A549 (cell line): ENCODE measurements around the gene SORL1. TPM values are rescaled to one million over a fixed set of nuclear protein-coding genes. Genes with fewer than 3 reads are reported as not detected.

Source experiments
- ATAC-seq, 2 experiments: fragments of 200-7000 bp in 1 of 2; fragments of >200 bp in 1 of 2; cut with Nextera tagmentation in 1 of 2; cut with Tn5 transposase in 1 of 2; 3 replicates each; pipeline versions ENCODE4 v1.8.0 to v1.9.1; 2018 to 2020; ENCODE audit warnings: mild to moderate bottlenecking in 1 of 2, moderate library complexity in 1 of 2
- CTCF ChIA-PET: fragments of 300-600 bp; sonication (Branson Sonifier 250); formaldehyde crosslinking; extraction: SDS; loops from one replicate; lab custom pipeline; 2021; ENCODE audit warnings: antibody characterized with exemption, inconsistent platforms; lab: Yijun Ruan, JAX
- POLR2A ChIA-PET: fragments of 350-600 bp; formaldehyde crosslinking; extraction: SDS; loops from one replicate; lab custom pipeline; 2021; ENCODE audit warnings: antibody characterized with exemption, inconsistent platforms; lab: Yijun Ruan, JAX
- DNase-seq, 2 experiments: peaks; one replicate each; pipeline versions ENCODE4 v3.0.0 to v3.0.0-alpha.2; 2011 to 2016; ENCODE audit warnings: low read depth in 1 of 2, low spot score in 1 of 2
- FAIRE-seq: peaks from 2 replicates; lab custom pipeline; 2011; peaks lifted over from hg19 to GRCh38; lab: Jason Lieb, UNC
- H3K27ac ChIP-seq, 2 experiments: fragments of >200 bp; sonication (Bioruptor Twin); formaldehyde crosslinking; 3 replicates each; pipeline ENCODE4 v1.5.1; 2016 to 2017
- H3K4me1 ChIP-seq: fragments of >200 bp; sonication (Bioruptor Twin); formaldehyde crosslinking; 3 replicates; pipeline ENCODE4 v1.6.1; 2016
- H3K4me2 ChIP-seq: fragments of >200 bp; sonication (Bioruptor Twin); formaldehyde crosslinking; 3 replicates; pipeline ENCODE4 v1.6.1; 2016
- H3K4me3 ChIP-seq: fragments of >200 bp; sonication (Bioruptor Twin); formaldehyde crosslinking; 3 replicates; pipeline ENCODE4 v1.5.1; 2016
- H3K9me3 ChIP-seq: fragments of >200 bp; sonication (Bioruptor Twin); formaldehyde crosslinking; 3 replicates; pipeline ENCODE4 v1.6.1; 2016
- BHLHE40 ChIP-seq: IDR thresholded peaks from 2 replicates; pipeline ENCODE4 v1.6.1; 2012; ENCODE audit warnings: low read depth, low read length, inconsistent platforms
- CBX8 ChIP-seq: fragments of 200-600 bp; sonication (generic); IDR thresholded peaks from 2 replicates; pipeline ENCODE4 v1.6.1; 2016
- CEBPB ChIP-seq, 2 experiments: fragments of >200 bp in 1 of 2; sonication (Bioruptor Twin) in 1 of 2; formaldehyde crosslinking in 1 of 2; IDR thresholded peaks; 2 replicates each; pipeline ENCODE4 v1.6.1; 2012 to 2016
- CHD2 ChIP-seq: fragments of 150-350 bp; IDR thresholded peaks from 2 replicates; pipeline ENCODE4 v1.6.1; 2014; ENCODE audit warnings: low read length; ENCODE audit not compliant: partially characterized antibody
- CHD4 ChIP-seq: fragments of 200-600 bp; sonication (generic); IDR thresholded peaks from 2 replicates; pipeline ENCODE4 v1.6.1; 2016; ENCODE audit warnings: antibody characterized with exemption, mild to moderate bottlenecking, borderline replicate concordance
- HEYL ChIP-seq: fragments of 250-450 bp; sonication (Bioruptor Pico); IDR thresholded peaks from 2 replicates; pipeline ENCODE4 v1.8.0; 2021; ENCODE audit warnings: mild to moderate bottlenecking, moderate library complexity
- JUN ChIP-seq, 2 experiments: fragments of >200 bp; sonication (Bioruptor Twin); formaldehyde crosslinking; IDR thresholded peaks; 2 replicates in 1 of 2; 3 replicates in 1 of 2; pipeline ENCODE4 v1.6.1; 2016 to 2017
- JUNB ChIP-seq: fragments of >200 bp; sonication (Bioruptor Twin); formaldehyde crosslinking; IDR thresholded peaks from 2 replicates; pipeline ENCODE4 v1.6.1; 2016
- KDM1A ChIP-seq: fragments of 200-600 bp; sonication (generic); IDR thresholded peaks from 2 replicates; pipeline ENCODE4 v1.6.1; 2016; ENCODE audit warnings: low read depth, mild to moderate bottlenecking
- MAFK ChIP-seq: fragments of 450-650 bp; IDR thresholded peaks from 2 replicates; pipeline ENCODE4 v1.6.1; 2014; ENCODE audit not compliant: partially characterized antibody
- MAZ ChIP-seq: fragments of 150-350 bp; IDR thresholded peaks from 2 replicates; pipeline ENCODE4 v1.6.1; 2014; ENCODE audit warnings: antibody characterized with exemption, low read depth, low read length, borderline replicate concordance
- MYC ChIP-seq: IDR thresholded peaks from 2 replicates; pipeline ENCODE4 v1.6.1; 2012; ENCODE audit warnings: mild to moderate bottlenecking, inconsistent platforms, low read length, improper control_type of control experiment, borderline replicate concordance
- PHF8 ChIP-seq: fragments of 200-600 bp; sonication (generic); IDR thresholded peaks from 2 replicates; pipeline ENCODE4 v1.6.1; 2016; ENCODE audit warnings: low read depth, mild to moderate bottlenecking, antibody characterized with exemption, moderate library complexity, borderline replicate concordance
- RAD21 ChIP-seq, 2 experiments: fragments of >200 bp in 1 of 2; sonication (Bioruptor Twin) in 1 of 2; formaldehyde crosslinking in 1 of 2; IDR thresholded peaks in 1 of 2; conservative IDR thresholded peaks in 1 of 2; 2 replicates in 1 of 2; 3 replicates in 1 of 2; pipeline ENCODE4 v1.6.1; 2012 to 2018; ENCODE audit warnings: inconsistent platforms in 1 of 2
- RCOR1 ChIP-seq: fragments of 150-350 bp; IDR thresholded peaks from 2 replicates; pipeline ENCODE4 v1.6.1; 2014; ENCODE audit warnings: antibody characterized with exemption, low read length, low read depth
- RFX5 ChIP-seq: fragments of 450-650 bp; IDR thresholded peaks from 2 replicates; pipeline ENCODE4 v1.7.1; 2014; ENCODE audit warnings: antibody characterized with exemption, mild to moderate bottlenecking, moderate library complexity
- ZC3H11A ChIP-seq: fragments of 450-650 bp; IDR thresholded peaks from 2 replicates; pipeline ENCODE4 v1.6.1; 2014; ENCODE audit warnings: antibody characterized with exemption, mild to moderate bottlenecking
- WGBS: methylation state at CpG from one replicate; pipeline ENCODE4 v1.1.6; 2017; ENCODE audit errors: missing lambda C conversion rate; 5-methylcytosine and 5-hydroxymethylcytosine counted together
- polyA plus RNA-seq, 4 experiments: library from polyadenylated mRNA; depleted of rRNA in 3 of 4; stranded (reverse); fragments of >200 nt; fragmentation: RNase III in 1 of 4; extraction: RNeasy Plus Mini Kit Qiagen cat#74134 plus additional on column Dnase treatment in 1 of 4; gene quantifications; 2 replicates in 3 of 4; 3 replicates in 1 of 4; pipeline ENCODE4 v1.2.3, GENCODE V29; 2011 to 2017
- TF ChIP-seq, protein P1 (sequence below): IDR thresholded peaks from 2 replicates; pipeline ENCODE4 v1.6.1; 2012; ENCODE audit warnings: low read depth, borderline replicate concordance
- TF ChIP-seq, protein P2 (sequence below): fragments of 200-600 bp; sonication (generic); IDR thresholded peaks from 2 replicates; pipeline ENCODE4 v1.6.1; 2016; ENCODE audit warnings: antibody characterized with exemption, mild to moderate bottlenecking, moderate library complexity
- TF ChIP-seq, protein P3 (sequence below): fragments of 450-650 bp; IDR thresholded peaks from 2 replicates; pipeline ENCODE4 v1.6.1; 2014; ENCODE audit warnings: antibody characterized with exemption

The SORL1 gene
- polyA plus RNA-seq, 2 of the 4 experiments (the other 2 are of a cell fraction) = 0.45 to 3.8 TPM

DNA sequence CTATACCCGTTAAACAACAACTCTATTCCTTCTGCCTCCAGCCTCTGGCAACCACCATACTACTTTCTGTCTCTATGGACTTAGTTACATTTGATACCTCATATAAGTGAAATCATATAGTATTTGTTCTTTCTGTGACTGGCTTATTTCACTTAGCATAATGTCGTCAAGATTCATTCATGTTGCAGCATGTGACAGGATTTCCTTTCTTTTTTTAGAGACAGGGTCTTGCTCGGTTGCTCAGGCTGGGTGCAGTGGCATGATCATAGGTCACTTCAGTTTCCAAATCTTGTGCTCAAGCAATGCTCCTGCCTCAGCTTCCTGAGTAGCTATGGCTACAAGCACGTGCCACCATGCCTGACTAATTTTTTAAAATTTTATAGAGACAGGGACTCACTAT lies 29.4 kb upstream of the SORL1 start (continued):
- TF ChIP-seq, protein P1, sequence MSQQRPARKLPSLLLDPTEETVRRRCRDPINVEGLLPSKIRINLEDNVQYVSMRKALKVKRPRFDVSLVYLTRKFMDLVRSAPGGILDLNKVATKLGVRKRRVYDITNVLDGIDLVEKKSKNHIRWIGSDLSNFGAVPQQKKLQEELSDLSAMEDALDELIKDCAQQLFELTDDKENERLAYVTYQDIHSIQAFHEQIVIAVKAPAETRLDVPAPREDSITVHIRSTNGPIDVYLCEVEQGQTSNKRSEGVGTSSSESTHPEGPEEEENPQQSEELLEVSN = no peak
- no peak for TF ChIP-seq MYC

DNA sequence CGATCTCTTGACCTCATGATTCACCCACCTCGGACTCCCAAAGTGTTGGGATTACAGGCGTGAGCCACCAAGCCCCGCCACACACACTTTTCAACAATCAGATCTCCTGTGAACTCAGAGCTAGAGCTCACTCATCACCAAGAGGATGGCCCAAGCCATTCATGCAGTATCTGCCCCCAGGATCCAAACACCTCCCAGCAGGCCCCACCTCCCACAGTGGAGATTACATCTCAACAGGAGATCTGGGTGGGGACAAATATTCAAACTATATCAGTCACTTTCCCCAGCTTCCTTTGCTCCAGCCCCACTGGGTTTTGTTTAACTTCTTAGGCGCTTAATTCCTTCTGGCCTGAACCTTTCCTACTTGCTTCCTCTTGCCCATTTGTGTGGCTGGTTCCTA lies 26.3 kb upstream of the SORL1 start:
- TF ChIP-seq MYC (no peak), RAD21 (conservative IDR thresholded peaks at IDR 0.05 in 1 of 2, IDR thresholded peaks at IDR 0.05 in 1 of 2) (no peak), JUNB (no peak), JUN (IDR thresholded peaks at IDR 0.05) (no peak), CBX8 (no peak), ZC3H11A (no peak), CHD4 (no peak), CHD2 (no peak), KDM1A (no peak), CEBPB (IDR thresholded peaks at IDR 0.05) (no peak), RFX5 (no peak), PHF8 (no peak), BHLHE40 (no peak), MAZ (no peak), RCOR1 (no peak), MAFK (no peak), HEYL (CRISPR knock-in tag) (no peak)
- TF ChIP-seq, protein P1 = no peak
- TF ChIP-seq, protein P2, sequence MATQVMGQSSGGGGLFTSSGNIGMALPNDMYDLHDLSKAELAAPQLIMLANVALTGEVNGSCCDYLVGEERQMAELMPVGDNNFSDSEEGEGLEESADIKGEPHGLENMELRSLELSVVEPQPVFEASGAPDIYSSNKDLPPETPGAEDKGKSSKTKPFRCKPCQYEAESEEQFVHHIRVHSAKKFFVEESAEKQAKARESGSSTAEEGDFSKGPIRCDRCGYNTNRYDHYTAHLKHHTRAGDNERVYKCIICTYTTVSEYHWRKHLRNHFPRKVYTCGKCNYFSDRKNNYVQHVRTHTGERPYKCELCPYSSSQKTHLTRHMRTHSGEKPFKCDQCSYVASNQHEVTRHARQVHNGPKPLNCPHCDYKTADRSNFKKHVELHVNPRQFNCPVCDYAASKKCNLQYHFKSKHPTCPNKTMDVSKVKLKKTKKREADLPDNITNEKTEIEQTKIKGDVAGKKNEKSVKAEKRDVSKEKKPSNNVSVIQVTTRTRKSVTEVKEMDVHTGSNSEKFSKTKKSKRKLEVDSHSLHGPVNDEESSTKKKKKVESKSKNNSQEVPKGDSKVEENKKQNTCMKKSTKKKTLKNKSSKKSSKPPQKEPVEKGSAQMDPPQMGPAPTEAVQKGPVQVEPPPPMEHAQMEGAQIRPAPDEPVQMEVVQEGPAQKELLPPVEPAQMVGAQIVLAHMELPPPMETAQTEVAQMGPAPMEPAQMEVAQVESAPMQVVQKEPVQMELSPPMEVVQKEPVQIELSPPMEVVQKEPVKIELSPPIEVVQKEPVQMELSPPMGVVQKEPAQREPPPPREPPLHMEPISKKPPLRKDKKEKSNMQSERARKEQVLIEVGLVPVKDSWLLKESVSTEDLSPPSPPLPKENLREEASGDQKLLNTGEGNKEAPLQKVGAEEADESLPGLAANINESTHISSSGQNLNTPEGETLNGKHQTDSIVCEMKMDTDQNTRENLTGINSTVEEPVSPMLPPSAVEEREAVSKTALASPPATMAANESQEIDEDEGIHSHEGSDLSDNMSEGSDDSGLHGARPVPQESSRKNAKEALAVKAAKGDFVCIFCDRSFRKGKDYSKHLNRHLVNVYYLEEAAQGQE = no peak
- TF ChIP-seq, protein P3, sequence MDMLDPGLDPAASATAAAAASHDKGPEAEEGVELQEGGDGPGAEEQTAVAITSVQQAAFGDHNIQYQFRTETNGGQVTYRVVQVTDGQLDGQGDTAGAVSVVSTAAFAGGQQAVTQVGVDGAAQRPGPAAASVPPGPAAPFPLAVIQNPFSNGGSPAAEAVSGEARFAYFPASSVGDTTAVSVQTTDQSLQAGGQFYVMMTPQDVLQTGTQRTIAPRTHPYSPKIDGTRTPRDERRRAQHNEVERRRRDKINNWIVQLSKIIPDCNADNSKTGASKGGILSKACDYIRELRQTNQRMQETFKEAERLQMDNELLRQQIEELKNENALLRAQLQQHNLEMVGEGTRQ = no peak
- TF ChIP-seq, all 56 proteins: peak for 0
- H3K9me3 ChIP-seq = no peaks in the 10 kb centered on the region
- H3K4me2 ChIP-seq = no peak overlapping the region
- DNase-seq = no peak
- POLR2A ChIA-PET = no interaction called here
- no peak for FAIRE-seq
- no peaks in the 10 kb centered on the region for H3K4me1 ChIP-seq
- CTCF ChIA-PET = interaction anchor here (1.3 kb wide), 1 partner anchor 25 kb away, joined by 3 read pairs; no protein-coding TSS in a partner anchor
- ATAC-seq = no peak
- no peak overlapping the region for H3K27ac ChIP-seq
- no peak overlapping the region for H3K4me3 ChIP-seq
- 63% methylated on average over 4 of the region's 5 CpGs for WGBS
